NCI-H2081 treated with DMSO at 0.1 percent for 48 hours (cell line): Measurements from ENCODE around the gene SUN1.

Experiments
- DNase-seq: peaks from one replicate; lab custom pipeline; 2025; lab: John Stamatoyannopoulos, UW

The SUN1 gene

GRCh38 chr7:879093-879492 lies 46.8 kb downstream of the SUN1 start:
- DNase-seq: no peak

- no peak for DNase-seq
Measured at GRCh38 chr7:879706-880105, 47.4 kb downstream of the SUN1 start.

- DNase-seq: no peak
Measured at GRCh38 chr7:880450-880849, 48.2 kb downstream of the SUN1 start.

GRCh38 chr7:881441-882234 lies 49.4 kb downstream of the SUN1 start:
- DNase-seq: peak; percentile 55

GRCh38 chr7:882336-883035 lies 50.2 kb downstream of the SUN1 start:
- DNase-seq: no peak

GRCh38 chr7:883055-884021 lies 51.1 kb downstream of the SUN1 start:
- no peak for DNase-seq

- DNase-seq: no peak
Measured at GRCh38 chr7:884191-885003, 52.1 kb downstream of the SUN1 start.

- no peak for DNase-seq
Measured at GRCh38 chr7:885261-885892, 53.1 kb downstream of the SUN1 start.

GRCh38 chr7:885893-886625 lies 53.8 kb downstream of the SUN1 start:
- no peak for DNase-seq

- no peak for DNase-seq
Measured at GRCh38 chr7:886626-887487, 54.6 kb downstream of the SUN1 start.

- no peak for DNase-seq
Measured at GRCh38 chr7:887488-887820, 55.2 kb downstream of the SUN1 start.

GRCh38 chr7:888081-889024 lies 56.1 kb downstream of the SUN1 start:
- DNase-seq: no peak

- no peak for DNase-seq
Measured at GRCh38 chr7:889025-889390, 56.7 kb downstream of the SUN1 start.

GRCh38 chr7:889391-889790 lies 57.1 kb downstream of the SUN1 start:
- DNase-seq: no peak

- DNase-seq: no peak
Measured at GRCh38 chr7:890868-891267, 58.6 kb downstream of the SUN1 start.

GRCh38 chr7:891291-891690 lies 59.0 kb downstream of the SUN1 start:
- no peak for DNase-seq

- DNase-seq: no peak
Measured at GRCh38 chr7:891805-892204, 59.5 kb downstream of the SUN1 start.
